Muscle of leg (tissue), 11 donors: Measurements from ENCODE around the gene COL4A1. TPM values are rescaled to one million over a fixed set of nuclear protein-coding genes. Genes with fewer than 3 reads are reported as not detected.

Experiments
- DNase-seq: peaks from one replicate; pipeline ENCODE4 v3.0.0; 2013
- H3K27ac ChIP-seq: one replicate; pipeline ENCODE4 v1.5.1; 2013; ENCODE audit warnings: mild to moderate bottlenecking, low read length, control low read depth
- H3K27me3 ChIP-seq: one replicate; pipeline ENCODE4 v1.6.1; 2013; ENCODE audit warnings: low read length; ENCODE audit not compliant: control insufficient read depth, insufficient read depth
- H3K36me3 ChIP-seq: one replicate; pipeline ENCODE4 v1.6.1; 2013; ENCODE audit warnings: low read length; ENCODE audit not compliant: control insufficient read depth, insufficient read depth
- H3K4me1 ChIP-seq: one replicate; pipeline ENCODE4 v1.6.1; 2013; ENCODE audit warnings: low read length; ENCODE audit not compliant: control insufficient read depth, insufficient read depth
- H3K4me3 ChIP-seq: one replicate; pipeline ENCODE4 v1.5.1; 2013; ENCODE audit warnings: low read length, control low read depth
- H3K9me3 ChIP-seq: replicated peaks from 2 replicates; pipeline ENCODE4 v1.6.1; 2013; ENCODE audit warnings: low read depth, low read length; ENCODE audit not compliant: control insufficient read depth
- WGBS: methylation state at CpG from one replicate; pipeline ENCODE4 v1.1.5; 2013; ENCODE audit warnings: missing lambda C conversion rate; ENCODE audit not compliant: insufficient coverage; 5-methylcytosine and 5-hydroxymethylcytosine counted together
- polyA plus RNA-seq, 8 donors: library from polyadenylated mRNA; unstranded; fragments of 120-200 nt; gene quantifications; one replicate each; pipeline versions ENCODE4 v1.2.1 to v1.2.3, GENCODE V29; 2013; ENCODE audit warnings: inconsistent platforms in 1 of 8, low replicate concordance in 1 of 8; ENCODE audit not compliant: insufficient read length in 8 of 8, insufficient read depth in 1 of 8
- total RNA-seq: library from RNA; stranded (reverse); fragments of 120-200 nt; gene quantifications from one replicate; pipeline ENCODE4 v1.2.4, GENCODE V29; 2013

Gene COL4A1
- total and polyA plus RNA-seq, 9 donors: 583 to 861 (median 730) TPM

- H3K4me1 ChIP-seq: peaks cover 58% of the 10 kb centered on the region
- 64% methylated on average over 9 of the region's 11 CpGs for WGBS
- no peak for DNase-seq
- H3K9me3 ChIP-seq: no peaks in the 10 kb centered on the region
- H3K27ac ChIP-seq: no peak overlapping the region
- peaks cover 3% of the 10 kb centered on the region for H3K27me3 ChIP-seq
- H3K4me3 ChIP-seq: no peak overlapping the region
- H3K36me3 ChIP-seq: no peaks in the 10 kb centered on the region
These were observed 175.5 kb downstream of the COL4A1 start for GRCh38 chr13:110131424-110131823.

GRCh38 chr13:110130431-110130830 is 176.5 kb downstream of the COL4A1 start:
- H3K27me3 ChIP-seq: no peaks in the 10 kb centered on the region
- DNase-seq: no peak
- H3K36me3 ChIP-seq: no peaks in the 10 kb centered on the region
- H3K9me3 ChIP-seq: no peaks in the 10 kb centered on the region
- H3K27ac ChIP-seq: no peak overlapping the region
- 60% methylated on average over 2 of the region's 3 CpGs for WGBS
- H3K4me3 ChIP-seq: no peak overlapping the region
- H3K4me1 ChIP-seq: peaks cover 62% of the 10 kb centered on the region

GRCh38 chr13:110129539-110130186 is 177.3 kb downstream of the COL4A1 start:
- no peaks in the 10 kb centered on the region for H3K9me3 ChIP-seq
- H3K4me3 ChIP-seq: no peak overlapping the region
- no peaks in the 10 kb centered on the region for H3K36me3 ChIP-seq
- 75% methylated on average over 6 of the region's 14 CpGs for WGBS
- peaks cover 62% of the 10 kb centered on the region for H3K4me1 ChIP-seq
- peaks cover 2% of the 10 kb centered on the region for H3K27me3 ChIP-seq
- DNase-seq: no peak
- H3K27ac ChIP-seq: no peak overlapping the region

GRCh38 chr13:110129076-110129475 is 177.9 kb downstream of the COL4A1 start:
- H3K27ac ChIP-seq: no peak overlapping the region
- H3K27me3 ChIP-seq: peaks cover 4% of the 10 kb centered on the region
- H3K4me1 ChIP-seq: peaks cover 65% of the 10 kb centered on the region
- DNase-seq: no peak
- no peak overlapping the region for H3K4me3 ChIP-seq
- 90% methylated on average over 16 of the region's 17 CpGs for WGBS
- H3K9me3 ChIP-seq: no peaks in the 10 kb centered on the region
- H3K36me3 ChIP-seq: no peaks in the 10 kb centered on the region

GRCh38 chr13:110128546-110128945 is 178.4 kb downstream of the COL4A1 start:
- Histone ChIP-seq H3K4me1 (peaks cover 64% of the 10 kb centered on the region), H3K4me3 (no peak overlapping the region), H3K36me3 (no peaks in the 10 kb centered on the region), H3K27ac (peak overlapping the region; percentile 13), H3K9me3 (no peaks in the 10 kb centered on the region), H3K27me3 (peaks cover 4% of the 10 kb centered on the region)
- no peak for DNase-seq
- 77% methylated on average over 3 of the region's 8 CpGs for WGBS

GRCh38 chr13:110127986-110128511 is 178.9 kb downstream of the COL4A1 start:
- no peaks in the 10 kb centered on the region for H3K36me3 ChIP-seq
- WGBS: 49% methylated on average over 3 of the region's 6 CpGs
- H3K27ac ChIP-seq: peak overlapping the region; percentile 59
- H3K27me3 ChIP-seq: peaks cover 9% of the 10 kb centered on the region
- H3K4me3 ChIP-seq: no peak overlapping the region
- peaks cover 63% of the 10 kb centered on the region for H3K4me1 ChIP-seq
- no peaks in the 10 kb centered on the region for H3K9me3 ChIP-seq
- DNase-seq: no peak

- Histone ChIP-seq H3K36me3 (no peaks in the 10 kb centered on the region), H3K9me3 (no peaks in the 10 kb centered on the region), H3K4me1 (peaks cover 48% of the 10 kb centered on the region), H3K27me3 (peaks cover 12% of the 10 kb centered on the region), H3K27ac (peak overlapping the region; percentile 74), H3K4me3 (no peak overlapping the region)
- DNase-seq: peak; percentile 72
- 3% methylated on average over 3 of the region's 12 CpGs for WGBS
These were observed 180.5 kb downstream of the COL4A1 start for GRCh38 chr13:110126391-110126961.

- Histone ChIP-seq H3K9me3 (no peaks in the 10 kb centered on the region), H3K27me3 (peaks cover 12% of the 10 kb centered on the region), H3K4me3 (no peak overlapping the region), H3K36me3 (no peaks in the 10 kb centered on the region), H3K27ac (peak overlapping the region; percentile 74), H3K4me1 (peaks cover 46% of the 10 kb centered on the region)
- DNase-seq: no peak
- 83% methylated on average over 7 of the region's 10 CpGs for WGBS
These were observed 181.2 kb downstream of the COL4A1 start for GRCh38 chr13:110125613-110126272.

GRCh38 chr13:110125157-110125556 is 181.8 kb downstream of the COL4A1 start:
- Histone ChIP-seq H3K4me1 (peaks cover 43% of the 10 kb centered on the region), H3K9me3 (no peaks in the 10 kb centered on the region), H3K4me3 (no peak overlapping the region), H3K27me3 (peaks cover 18% of the 10 kb centered on the region), H3K36me3 (no peaks in the 10 kb centered on the region), H3K27ac (peak overlapping the region; percentile 74)
- no peak for DNase-seq
- 88% methylated on average over 10 of the region's 10 CpGs for WGBS

GRCh38 chr13:110124201-110124940 is 182.6 kb downstream of the COL4A1 start:
- no peak for DNase-seq
- WGBS: 79% methylated on average over 10 of the region's 14 CpGs
- H3K9me3 ChIP-seq: no peaks in the 10 kb centered on the region
- no peak overlapping the region for H3K4me3 ChIP-seq
- H3K27ac ChIP-seq: no peak overlapping the region
- peaks cover 43% of the 10 kb centered on the region for H3K4me1 ChIP-seq
- no peaks in the 10 kb centered on the region for H3K36me3 ChIP-seq
- H3K27me3 ChIP-seq: peaks cover 18% of the 10 kb centered on the region
